Calu3 (cell line): ENCODE results near the gene ZXDC. TPM values are rescaled to one million over a fixed set of nuclear protein-coding genes. Genes with fewer than 3 reads are reported as not detected.

Experiments used
- BruUV-seq: library from RNA; stranded (reverse); fragments of 400-500 nt; replicated peaks from 2 replicates; lab custom pipeline; 2021; lab: Mats Ljungman, UMichigan
- CTCF ChIA-PET: fragments of 300-600 bp; sonication (Branson Sonifier 250); formaldehyde crosslinking; loops from one replicate; lab custom pipeline; 2022; ENCODE audit warnings: antibody characterized with exemption; lab: Charles Lee
- DNase-seq: peaks from one replicate; pipeline ENCODE4 v3.0.0; 2022
- H3K27ac Mint-ChIP-seq: one replicate; pipeline ENCODE4 v1.8.0; 2022; ENCODE audit warnings: mixed read lengths; ENCODE audit not compliant: unreplicated experiment
- H3K27me3 Mint-ChIP-seq: one replicate; pipeline ENCODE4 v1.8.0; 2022; ENCODE audit warnings: mixed read lengths; ENCODE audit not compliant: unreplicated experiment
- H3K36me3 Mint-ChIP-seq: one replicate; pipeline ENCODE4 v1.8.0; 2022; ENCODE audit warnings: mild to moderate bottlenecking, moderate library complexity, mixed read lengths; ENCODE audit not compliant: insufficient read depth, unreplicated experiment
- H3K4me1 Mint-ChIP-seq: one replicate; pipeline ENCODE4 v1.8.0; 2022; ENCODE audit warnings: mild to moderate bottlenecking, low read depth, mixed read lengths; ENCODE audit not compliant: unreplicated experiment
- H3K4me3 Mint-ChIP-seq: one replicate; pipeline ENCODE4 v1.8.0; 2022; ENCODE audit warnings: mild to moderate bottlenecking, low read depth, moderate library complexity, mixed read lengths; ENCODE audit not compliant: unreplicated experiment
- H3K9me3 Mint-ChIP-seq: one replicate; pipeline ENCODE4 v1.8.0; 2022; ENCODE audit warnings: low read depth, mixed read lengths; ENCODE audit not compliant: unreplicated experiment
- CTCF ChIP-seq: fragments of 200-600 bp; IDR thresholded peaks from one replicate; pipeline ENCODE4 v1.8.0; 2022; ENCODE audit warnings: antibody characterized with exemption; ENCODE audit not compliant: unreplicated experiment
- intact Hi-C: fragments of 100-400 bp; cut with micrococcal nuclease; formaldehyde crosslinking; loops from one replicate; pipeline ENCODE4 v1.10.0; 2022; ENCODE audit not compliant: unreplicated experiment
- total RNA-seq: library from RNA; stranded (reverse); gene quantifications from 2 replicates; pipeline ENCODE4 v1.2.3, GENCODE V29; 2022

The ZXDC gene
- total RNA-seq, 1 experiment from 2014 or later: 63.8 TPM

GRCh38 chr3:126468028-126468891 is 7.4 kb downstream of the ZXDC start:
- H3K36me3 Mint-ChIP-seq: peaks cover 65% of the 10 kb centered on the region

DNA sequence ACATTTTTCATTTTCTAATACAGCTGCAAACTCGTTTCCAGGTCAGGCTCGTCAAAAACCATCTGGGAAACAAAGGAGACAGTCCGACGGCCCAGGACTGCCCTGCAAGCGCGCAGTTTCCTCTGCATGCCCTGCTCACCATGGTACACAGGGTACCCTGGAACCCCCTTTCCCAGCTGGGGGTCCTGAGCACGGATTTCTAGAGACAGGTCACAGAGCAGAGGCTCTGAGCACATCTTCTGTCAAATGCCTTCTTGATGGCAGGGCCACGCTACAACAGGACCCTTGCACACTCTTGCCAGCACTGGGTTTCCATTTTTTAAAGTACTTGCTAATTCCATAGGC is 8.1 kb downstream of the ZXDC start:
- Mint-ChIP-seq H3K4me1 (peaks cover 6% of the 10 kb centered on the region), H3K27me3 (no peaks in the 10 kb centered on the region), H3K36me3 (peaks cover 65% of the 10 kb centered on the region), H3K9me3 (no peaks in the 10 kb centered on the region), H3K4me3 (no peak overlapping the region), H3K27ac (no peak overlapping the region)
- no peak for TF ChIP-seq CTCF
- no TSS peak for BruUV-seq
- intact Hi-C loops: no loop called here
- CTCF ChIA-PET: no interaction called here
- no peak for DNase-seq

More at GRCh38 chr3:126468028-126468891, 7.4 kb downstream of the ZXDC start:
- peak overlapping the region; percentile 14 for H3K27ac Mint-ChIP-seq
- TF ChIP-seq CTCF: no peak
- intact Hi-C loops: no loop called here
- CTCF ChIA-PET: no interaction called here
- no peak overlapping the region for H3K4me3 Mint-ChIP-seq
- H3K27me3 Mint-ChIP-seq: no peaks in the 10 kb centered on the region
- no peaks in the 10 kb centered on the region for H3K9me3 Mint-ChIP-seq
- no TSS peak for BruUV-seq
- no peak for DNase-seq
- H3K4me1 Mint-ChIP-seq: peaks cover 13% of the 10 kb centered on the region

DNA sequence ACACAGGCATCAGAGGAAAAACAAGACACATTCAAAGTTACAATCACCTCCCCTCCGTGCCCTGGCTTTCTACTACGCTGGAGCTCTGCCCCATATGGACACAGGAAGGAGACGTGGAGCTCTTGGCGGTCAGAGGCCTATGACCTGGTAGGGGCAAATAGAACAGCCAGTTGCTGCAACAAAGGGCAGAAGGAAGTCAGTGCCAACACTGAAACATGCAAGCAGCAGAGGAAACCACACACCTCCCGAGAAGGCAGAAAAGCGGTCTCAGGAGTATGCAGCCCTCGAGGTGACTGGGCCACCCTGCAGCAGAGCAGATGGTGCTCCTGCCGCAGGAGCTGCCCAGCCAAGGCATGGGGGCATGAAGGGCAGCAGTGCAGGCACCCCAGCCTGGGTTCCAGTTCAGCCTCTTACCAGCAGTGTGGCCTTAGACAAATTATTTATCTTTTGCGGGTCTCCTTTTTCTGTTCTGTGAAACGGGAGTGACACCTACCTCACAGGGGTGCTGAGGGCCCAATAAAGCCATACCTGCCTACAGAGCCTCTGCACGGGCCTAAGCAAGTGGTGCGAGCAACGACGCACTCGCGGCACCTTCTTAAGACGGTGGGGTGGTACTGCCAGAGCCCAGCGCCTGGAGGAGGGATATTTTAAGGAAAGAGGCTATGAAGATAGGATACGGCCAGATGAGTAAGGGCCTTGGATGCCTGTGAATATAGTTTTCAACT is 8.6 kb downstream of the ZXDC start:
- CTCF ChIA-PET: no interaction called here
- no peak for TF ChIP-seq CTCF
- intact Hi-C loops: no loop called here
- H3K27me3 Mint-ChIP-seq: no peaks in the 10 kb centered on the region
- BruUV-seq: no TSS peak
- H3K36me3 Mint-ChIP-seq: peaks cover 63% of the 10 kb centered on the region
- H3K4me3 Mint-ChIP-seq: no peak overlapping the region
- peaks cover under 1% of the 10 kb centered on the region for H3K4me1 Mint-ChIP-seq
- H3K27ac Mint-ChIP-seq: no peak overlapping the region
- no peak for DNase-seq
- H3K9me3 Mint-ChIP-seq: no peaks in the 10 kb centered on the region

GRCh38 chr3:126465928-126466544 is 9.7 kb downstream of the ZXDC start:
- peaks cover 64% of the 10 kb centered on the region for H3K36me3 Mint-ChIP-seq
- CTCF ChIA-PET: interaction anchor here (0.8 kb wide), 1 partner anchor 74 kb away, joined by 3 read pairs; no protein-coding TSS in a partner anchor
- DNase-seq: no peak
- no peaks in the 10 kb centered on the region for H3K4me1 Mint-ChIP-seq
- H3K9me3 Mint-ChIP-seq: no peaks in the 10 kb centered on the region
- TF ChIP-seq CTCF: no peak
- H3K4me3 Mint-ChIP-seq: no peak overlapping the region
- H3K27ac Mint-ChIP-seq: no peak overlapping the region
- no TSS peak for BruUV-seq
- H3K27me3 Mint-ChIP-seq: no peaks in the 10 kb centered on the region
- intact Hi-C loops: no loop called here
